Measurements from ENCODE around the gene FBXO48. TPM values are rescaled to one million over a fixed set of nuclear protein-coding genes. Genes with fewer than 3 reads are reported as not detected.

FBXO48 gene
- total RNA-seq, 1 experiment from 2014 or later = 1.7 TPM

GRCh38 chr2:68420254-68420910 lies 46.7 kb downstream of the FBXO48 start:
- Histone ChIP-seq H3K4me1 (ENCODE audit: low read length) (peaks cover 79% of the 10 kb centered on the region), H2AFZ (ENCODE audit: low read length) (peak overlapping the region; percentile 26; the same call in 1 of the 2 replicates), H3K4me2 (ENCODE audit: low read depth, low read length, poor library complexity, severe bottlenecking) (no peak overlapping the region), H3K27me3 (ENCODE audit: low read length) (no peaks in the 10 kb centered on the region), H3K4me3 (ENCODE audit: low read length) (no peak overlapping the region), H3K9me3 (ENCODE audit: low read length) (no peaks in the 10 kb centered on the region), H3K9ac (ENCODE audit: low read length) (no peak overlapping the region; the same call in 1 of the 2 replicates), H4K20me1 (ENCODE audit: insufficient read depth, low read depth, low read length) (no peaks in the 10 kb centered on the region), H3K79me2 (ENCODE audit: low read length) (no peaks in the 10 kb centered on the region), H3K9me2 (replicated peaks; ENCODE audit: insufficient read depth, low read length) (no peaks in the 10 kb centered on the region), H3K27ac (ENCODE audit: low read length) (peak overlapping the region; percentile 35; the same call in 1 of the 2 replicates), H3K36me3 (ENCODE audit: insufficient read depth, low read length) (no peaks in the 10 kb centered on the region)
- DNase-seq = no peak

GRCh38 chr2:68418855-68419254 lies 48.2 kb downstream of the FBXO48 start:
- H3K36me3 ChIP-seq (ENCODE audit: insufficient read depth, low read length) = no peaks in the 10 kb centered on the region
- peaks cover 79% of the 10 kb centered on the region for H3K4me1 ChIP-seq (ENCODE audit: low read length)
- H3K27me3 ChIP-seq (ENCODE audit: low read length) = no peaks in the 10 kb centered on the region
- no peaks in the 10 kb centered on the region for H3K79me2 ChIP-seq (ENCODE audit: low read length)
- H3K27ac ChIP-seq (ENCODE audit: low read length) = peak overlapping the region; percentile 83
- H3K4me2 ChIP-seq (ENCODE audit: low read depth, low read length, poor library complexity, severe bottlenecking) = peak overlapping the region; percentile 51
- DNase-seq = peak; percentile 82
- H2AFZ ChIP-seq (ENCODE audit: low read length) = peak overlapping the region; percentile 15
- 0 out of 2 replicates have a peak overlapping the region, but pooled peaks have one; percentile 1 for H3K4me3 ChIP-seq (ENCODE audit: low read length)
- H3K9me2 ChIP-seq (replicated peaks; ENCODE audit: insufficient read depth, low read length) = no peaks in the 10 kb centered on the region
- H3K9ac ChIP-seq (ENCODE audit: low read length) = peak overlapping the region; percentile 58
- H3K9me3 ChIP-seq (ENCODE audit: low read length) = no peaks in the 10 kb centered on the region
- H4K20me1 ChIP-seq (ENCODE audit: insufficient read depth, low read depth, low read length) = no peaks in the 10 kb centered on the region

DNA sequence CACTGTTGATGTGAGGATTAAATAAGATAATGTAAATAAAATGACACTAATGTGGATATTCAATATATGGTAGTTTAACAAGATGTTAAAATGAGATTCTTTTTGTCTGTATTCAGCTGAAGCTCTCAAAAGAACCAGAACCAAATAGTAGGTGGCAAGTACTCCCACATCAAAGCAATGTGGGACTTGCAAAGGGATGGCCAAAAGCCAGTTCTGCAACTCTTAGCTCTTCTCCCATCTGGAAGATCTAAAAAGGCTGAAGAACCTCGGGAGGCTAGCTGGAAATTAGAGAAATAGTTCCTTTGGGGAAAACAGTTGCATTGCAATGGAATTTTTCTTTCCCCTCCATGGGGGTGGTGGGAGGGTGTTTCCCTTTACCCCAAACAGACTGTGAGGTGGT lies 48.7 kb downstream of the FBXO48 start:
- Histone ChIP-seq H3K36me3 (ENCODE audit: insufficient read depth, low read length) (no peaks in the 10 kb centered on the region), H3K9ac (ENCODE audit: low read length) (peak overlapping the region; percentile 58), H3K79me2 (ENCODE audit: low read length) (no peaks in the 10 kb centered on the region), H3K4me3 (ENCODE audit: low read length) (peak overlapping the region; percentile 1), H3K4me1 (ENCODE audit: low read length) (peaks cover 79% of the 10 kb centered on the region), H2AFZ (ENCODE audit: low read length) (peak overlapping the region; percentile 15), H3K27me3 (ENCODE audit: low read length) (no peaks in the 10 kb centered on the region), H4K20me1 (ENCODE audit: insufficient read depth, low read depth, low read length) (no peaks in the 10 kb centered on the region), H3K9me2 (replicated peaks; ENCODE audit: insufficient read depth, low read length) (no peaks in the 10 kb centered on the region), H3K9me3 (ENCODE audit: low read length) (no peaks in the 10 kb centered on the region), H3K27ac (ENCODE audit: low read length) (peak overlapping the region; percentile 83), H3K4me2 (ENCODE audit: low read depth, low read length, poor library complexity, severe bottlenecking) (peak overlapping the region; percentile 51)
- no peak for DNase-seq

- DNase-seq = peak; percentile 86
- Histone ChIP-seq H3K79me2 (ENCODE audit: low read length) (no peaks in the 10 kb centered on the region), H2AFZ (ENCODE audit: low read length) (peak overlapping the region; percentile 84), H3K27ac (ENCODE audit: low read length) (peak overlapping the region; percentile 83), H3K9ac (ENCODE audit: low read length) (peak overlapping the region; percentile 58), H3K9me2 (replicated peaks; ENCODE audit: insufficient read depth, low read length) (no peaks in the 10 kb centered on the region), H3K4me2 (ENCODE audit: low read depth, low read length, poor library complexity, severe bottlenecking) (peak overlapping the region; percentile 51), H3K9me3 (ENCODE audit: low read length) (no peaks in the 10 kb centered on the region), H3K36me3 (ENCODE audit: insufficient read depth, low read length) (no peaks in the 10 kb centered on the region), H3K4me1 (ENCODE audit: low read length) (peaks cover 79% of the 10 kb centered on the region), H3K27me3 (ENCODE audit: low read length) (no peaks in the 10 kb centered on the region), H4K20me1 (ENCODE audit: insufficient read depth, low read depth, low read length) (no peaks in the 10 kb centered on the region), H3K4me3 (ENCODE audit: low read length) (peak overlapping the region; percentile 1)
Measured at GRCh38 chr2:68417926-68418325, 49.2 kb downstream of the FBXO48 start.

DNA sequence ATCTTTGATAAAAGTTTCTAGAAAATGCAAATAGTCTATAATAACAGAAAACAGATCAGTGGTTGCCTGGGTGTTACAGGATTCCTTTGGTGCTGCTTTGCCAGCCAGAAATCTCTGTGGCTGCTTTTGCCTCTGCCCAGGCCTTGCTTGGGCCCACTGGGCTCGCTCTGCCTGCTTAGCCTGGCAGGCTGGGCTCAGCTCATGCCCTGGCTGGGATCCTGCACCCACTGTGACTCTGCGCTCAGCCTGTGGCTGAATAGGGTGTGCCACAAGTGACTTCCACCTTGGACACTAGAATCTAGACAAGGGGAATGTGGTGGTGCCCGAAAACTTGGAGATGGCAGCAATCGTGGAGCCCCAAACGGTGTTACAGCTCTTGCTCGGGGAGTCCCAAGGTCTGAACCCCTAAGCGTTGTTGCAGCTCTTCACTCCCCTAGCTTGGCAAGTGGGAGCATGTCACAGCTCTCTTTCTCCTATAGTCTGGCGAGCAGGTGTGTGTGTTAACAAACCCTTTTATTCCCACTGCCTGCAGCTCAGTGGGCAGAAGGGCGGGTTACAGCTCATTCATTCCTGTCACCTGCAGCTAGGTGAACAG lies 50.9 kb downstream of the FBXO48 start:
- no peaks in the 10 kb centered on the region for H4K20me1 ChIP-seq (ENCODE audit: insufficient read depth, low read depth, low read length)
- no peaks in the 10 kb centered on the region for H3K79me2 ChIP-seq (ENCODE audit: low read length)
- no peak overlapping the region for H3K9ac ChIP-seq (ENCODE audit: low read length)
- peaks cover 92% of the 10 kb centered on the region for H3K4me1 ChIP-seq (ENCODE audit: low read length)
- no peaks in the 10 kb centered on the region for H3K9me3 ChIP-seq (ENCODE audit: low read length)
- H3K36me3 ChIP-seq (ENCODE audit: insufficient read depth, low read length) = no peaks in the 10 kb centered on the region
- no peak for DNase-seq
- H3K9me2 ChIP-seq (replicated peaks; ENCODE audit: insufficient read depth, low read length) = no peaks in the 10 kb centered on the region
- H3K27me3 ChIP-seq (ENCODE audit: low read length) = no peaks in the 10 kb centered on the region
- no peak overlapping the region for H3K4me3 ChIP-seq (ENCODE audit: low read length)
- no peak overlapping the region for H3K4me2 ChIP-seq (ENCODE audit: low read depth, low read length, poor library complexity, severe bottlenecking)
- H3K27ac ChIP-seq (ENCODE audit: low read length) = peak overlapping the region; percentile 98
- no peak overlapping the region for H2AFZ ChIP-seq (ENCODE audit: low read length)

DNA sequence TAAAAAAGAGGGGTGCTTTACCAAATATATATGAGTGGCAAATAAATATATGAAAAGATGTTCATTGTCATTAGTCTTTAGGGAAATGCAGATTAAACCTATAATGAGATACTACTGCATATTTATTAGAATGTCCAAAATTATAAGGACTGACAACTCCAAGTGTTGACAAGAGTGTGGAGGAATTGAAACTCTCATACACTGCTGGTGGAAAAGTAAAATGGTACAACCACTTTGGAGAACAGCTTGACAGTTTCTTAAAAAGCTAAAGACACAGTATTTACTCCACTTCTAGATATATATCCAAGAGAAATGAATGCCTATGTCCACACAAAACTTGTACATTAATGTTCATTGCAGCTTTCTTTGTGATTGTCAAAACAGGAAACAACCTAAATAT lies 51.6 kb downstream of the FBXO48 start:
- Histone ChIP-seq H2AFZ (ENCODE audit: low read length) (no peak overlapping the region), H3K9me3 (ENCODE audit: low read length) (no peaks in the 10 kb centered on the region), H3K36me3 (ENCODE audit: insufficient read depth, low read length) (no peaks in the 10 kb centered on the region), H3K27ac (ENCODE audit: low read length) (peak overlapping the region; percentile 98), H3K4me2 (ENCODE audit: low read depth, low read length, poor library complexity, severe bottlenecking) (no peak overlapping the region), H3K27me3 (ENCODE audit: low read length) (no peaks in the 10 kb centered on the region), H3K4me1 (ENCODE audit: low read length) (peaks cover 95% of the 10 kb centered on the region), H3K9me2 (replicated peaks; ENCODE audit: insufficient read depth, low read length) (no peaks in the 10 kb centered on the region), H3K9ac (ENCODE audit: low read length) (no peak overlapping the region), H3K79me2 (ENCODE audit: low read length) (no peaks in the 10 kb centered on the region), H3K4me3 (ENCODE audit: low read length) (no peak overlapping the region), H4K20me1 (ENCODE audit: insufficient read depth, low read depth, low read length) (no peaks in the 10 kb centered on the region)
- no peak for DNase-seq

DNA sequence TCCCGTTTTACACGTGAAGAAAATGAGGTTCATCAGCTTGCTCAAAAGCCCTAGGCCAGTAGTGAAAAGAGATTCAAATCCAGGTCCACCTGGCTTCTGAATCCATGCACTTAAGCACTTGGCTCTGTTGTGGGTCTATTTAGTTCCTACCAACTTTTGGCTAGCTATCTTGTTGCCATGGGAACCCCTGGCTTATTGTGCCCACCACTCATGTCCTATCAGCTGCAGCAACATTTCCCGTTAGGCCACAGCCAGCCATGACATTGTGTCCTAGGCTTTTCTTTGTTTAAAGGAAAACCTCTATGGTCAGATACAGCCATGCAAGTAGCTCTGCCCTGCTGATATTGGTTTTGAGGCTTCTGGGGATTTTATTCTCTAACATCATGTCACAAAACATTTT lies 52.2 kb downstream of the FBXO48 start:
- no peaks in the 10 kb centered on the region for H3K9me3 ChIP-seq (ENCODE audit: low read length)
- no peak for DNase-seq
- no peaks in the 10 kb centered on the region for H3K79me2 ChIP-seq (ENCODE audit: low read length)
- H4K20me1 ChIP-seq (ENCODE audit: insufficient read depth, low read depth, low read length) = no peaks in the 10 kb centered on the region
- no peak overlapping the region for H3K4me2 ChIP-seq (ENCODE audit: low read depth, low read length, poor library complexity, severe bottlenecking)
- H3K9me2 ChIP-seq (replicated peaks; ENCODE audit: insufficient read depth, low read length) = no peaks in the 10 kb centered on the region
- H3K9ac ChIP-seq (ENCODE audit: low read length) = no peak overlapping the region
- H3K27ac ChIP-seq (ENCODE audit: low read length) = peak overlapping the region; percentile 98
- H3K4me3 ChIP-seq (ENCODE audit: low read length) = no peak overlapping the region
- H2AFZ ChIP-seq (ENCODE audit: low read length) = no peak overlapping the region
- peaks cover 95% of the 10 kb centered on the region for H3K4me1 ChIP-seq (ENCODE audit: low read length)
- H3K27me3 ChIP-seq (ENCODE audit: low read length) = no peaks in the 10 kb centered on the region
- H3K36me3 ChIP-seq (ENCODE audit: insufficient read depth, low read length) = no peaks in the 10 kb centered on the region

DNA sequence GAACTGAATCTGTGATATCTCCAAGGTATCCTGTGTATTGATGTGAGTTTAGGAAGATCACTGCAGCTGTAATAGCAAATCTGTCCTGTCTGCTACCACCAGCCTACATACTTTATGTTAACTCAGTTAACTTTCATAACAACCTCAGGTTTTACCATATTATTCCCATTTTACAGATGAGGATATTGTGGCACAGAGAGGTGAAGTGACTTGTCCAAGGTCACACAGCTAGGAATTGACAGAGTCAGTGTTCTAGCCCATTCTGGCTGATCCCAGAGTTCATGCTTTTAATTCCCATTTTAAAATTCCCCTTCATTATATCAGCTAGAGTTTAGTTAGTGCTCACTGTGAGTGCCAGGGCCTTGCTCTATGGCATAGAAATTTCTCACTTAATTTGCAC lies 52.6 kb downstream of the FBXO48 start:
- H3K9me3 ChIP-seq (ENCODE audit: low read length) = no peaks in the 10 kb centered on the region
- H3K4me1 ChIP-seq (ENCODE audit: low read length) = peaks cover 95% of the 10 kb centered on the region
- H3K9me2 ChIP-seq (replicated peaks; ENCODE audit: insufficient read depth, low read length) = no peaks in the 10 kb centered on the region
- H2AFZ ChIP-seq (ENCODE audit: low read length) = no peak overlapping the region
- no peaks in the 10 kb centered on the region for H3K36me3 ChIP-seq (ENCODE audit: insufficient read depth, low read length)
- H3K79me2 ChIP-seq (ENCODE audit: low read length) = no peaks in the 10 kb centered on the region
- H3K9ac ChIP-seq (ENCODE audit: low read length) = no peak overlapping the region
- H4K20me1 ChIP-seq (ENCODE audit: insufficient read depth, low read depth, low read length) = no peaks in the 10 kb centered on the region
- H3K4me3 ChIP-seq (ENCODE audit: low read length) = no peak overlapping the region
- no peaks in the 10 kb centered on the region for H3K27me3 ChIP-seq (ENCODE audit: low read length)
- H3K4me2 ChIP-seq (ENCODE audit: low read depth, low read length, poor library complexity, severe bottlenecking) = no peak overlapping the region
- DNase-seq = no peak
- peak overlapping the region; percentile 98; the same call in 1 of the 2 replicates for H3K27ac ChIP-seq (ENCODE audit: low read length)
